HG02981 (cell line): ENCODE data around the gene CTNNB1.

Experiments
- ATAC-seq: cut with Tn5 transposase; IDR thresholded peaks from one replicate; pipeline ENCODE4 v1.9.1; 2021; ENCODE audit warnings: mild to moderate bottlenecking, moderate library complexity; ENCODE audit not compliant: unreplicated experiment

The CTNNB1 gene

GRCh38 chr3:41198950-41199865 is at the start of gene CTNNB1:
Gene CTNNB1, plus strand, starts transcription at chr3:41199505. Its CDS starts 24,564 bp downstream, at chr3:41224069.
- ATAC-seq, result peak; percentile 65

- ATAC-seq, result no peak
Measured at GRCh38 chr3:41155834-41156233, 43.5 kb upstream of the CTNNB1 start.

GRCh38 chr3:41158947-41159346 is 40.4 kb upstream of the CTNNB1 start:
- ATAC-seq, result no peak

DNA sequence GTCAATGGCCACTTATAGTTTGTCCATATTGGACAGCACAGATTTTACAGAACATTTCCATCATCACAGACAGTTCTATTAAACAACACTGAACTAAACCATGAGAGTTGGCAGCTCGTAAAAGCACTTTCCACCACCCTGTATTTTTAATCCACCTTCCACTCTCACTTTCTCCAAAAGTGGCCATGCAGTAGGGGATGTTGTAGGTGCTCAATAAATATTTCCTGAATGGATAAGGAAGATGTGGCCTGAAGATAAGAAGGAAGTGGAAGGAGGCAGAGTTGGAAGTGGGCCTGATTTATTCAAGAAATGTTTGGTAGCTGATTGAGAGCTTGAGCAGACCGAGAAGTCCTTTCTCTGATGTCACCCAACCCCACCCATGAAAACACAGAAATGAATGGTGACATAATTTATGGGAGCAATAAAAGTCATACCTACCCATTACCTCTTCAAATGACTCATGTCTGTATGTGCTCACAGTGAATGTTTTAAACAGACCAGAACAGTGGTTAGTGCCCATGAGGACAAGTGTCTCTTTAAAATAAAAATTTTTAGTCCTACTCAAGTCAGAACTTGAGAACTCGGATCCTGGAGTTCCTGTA is 39.6 kb upstream of the CTNNB1 start:
- no peak for ATAC-seq

DNA sequence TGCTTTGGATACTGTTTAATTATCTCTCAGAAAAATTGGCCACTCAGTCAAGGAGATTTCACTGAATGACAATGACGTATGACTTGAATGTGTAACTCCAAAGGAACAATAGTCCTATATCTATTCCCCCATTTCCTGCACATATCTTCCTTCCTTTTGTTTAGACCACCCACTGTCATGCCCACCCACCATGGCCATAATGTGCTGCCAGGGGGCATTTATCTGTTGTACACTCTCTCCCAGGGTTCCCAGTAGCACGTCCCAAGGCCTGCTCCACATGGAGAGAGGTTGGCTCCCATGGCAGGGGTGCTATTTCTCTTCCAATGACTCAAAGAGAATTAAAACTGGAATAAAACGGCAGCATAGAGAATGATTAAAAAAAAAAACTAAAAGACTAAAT is 36.8 kb upstream of the CTNNB1 start:
- no peak for ATAC-seq

DNA sequence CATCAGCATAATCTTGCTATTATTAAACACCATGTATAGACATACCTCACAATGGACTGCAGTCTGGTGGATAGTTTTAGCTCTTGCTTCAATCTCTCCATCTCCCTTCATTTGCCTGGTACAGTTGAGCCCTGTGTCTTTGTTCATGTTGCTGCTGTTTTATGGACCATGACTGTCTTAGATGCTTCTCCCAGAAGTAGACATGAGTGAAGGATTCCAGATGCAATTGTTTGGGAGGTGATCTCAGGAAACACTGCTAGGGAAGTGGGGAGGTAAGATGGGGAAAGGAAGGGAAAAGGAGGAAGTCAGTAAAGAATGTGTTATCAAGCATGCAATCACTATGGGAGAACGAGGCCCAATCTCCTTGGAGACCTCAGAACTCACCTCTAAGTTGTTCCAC is 36.3 kb upstream of the CTNNB1 start:
- no peak for ATAC-seq

DNA sequence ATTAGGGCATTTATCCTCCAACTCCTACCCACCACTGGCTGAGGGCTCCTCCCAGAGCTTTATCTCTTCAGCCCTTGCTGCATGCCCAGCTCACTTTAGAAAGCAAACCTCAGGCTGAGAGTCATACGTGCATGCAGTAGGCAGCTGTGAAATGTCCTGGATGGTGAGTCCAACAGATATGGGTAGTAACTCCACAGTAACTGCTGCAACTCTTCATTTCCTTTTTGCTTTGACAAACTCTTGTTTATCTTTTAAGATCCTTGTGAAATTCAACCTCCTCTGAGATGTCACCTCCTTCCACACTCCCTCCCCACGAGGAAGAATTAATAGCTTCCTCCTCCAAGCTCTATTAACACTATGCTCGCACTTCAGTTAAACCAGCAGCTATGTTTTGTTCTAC is 35.9 kb upstream of the CTNNB1 start:
- no peak for ATAC-seq

GRCh38 chr3:41164777-41165176 is 34.5 kb upstream of the CTNNB1 start:
- no peak for ATAC-seq

- no peak for ATAC-seq
Measured at GRCh38 chr3:41167722-41168497, 31.4 kb upstream of the CTNNB1 start.

- no peak for ATAC-seq
Measured at GRCh38 chr3:41169023-41169422, 30.3 kb upstream of the CTNNB1 start.

DNA sequence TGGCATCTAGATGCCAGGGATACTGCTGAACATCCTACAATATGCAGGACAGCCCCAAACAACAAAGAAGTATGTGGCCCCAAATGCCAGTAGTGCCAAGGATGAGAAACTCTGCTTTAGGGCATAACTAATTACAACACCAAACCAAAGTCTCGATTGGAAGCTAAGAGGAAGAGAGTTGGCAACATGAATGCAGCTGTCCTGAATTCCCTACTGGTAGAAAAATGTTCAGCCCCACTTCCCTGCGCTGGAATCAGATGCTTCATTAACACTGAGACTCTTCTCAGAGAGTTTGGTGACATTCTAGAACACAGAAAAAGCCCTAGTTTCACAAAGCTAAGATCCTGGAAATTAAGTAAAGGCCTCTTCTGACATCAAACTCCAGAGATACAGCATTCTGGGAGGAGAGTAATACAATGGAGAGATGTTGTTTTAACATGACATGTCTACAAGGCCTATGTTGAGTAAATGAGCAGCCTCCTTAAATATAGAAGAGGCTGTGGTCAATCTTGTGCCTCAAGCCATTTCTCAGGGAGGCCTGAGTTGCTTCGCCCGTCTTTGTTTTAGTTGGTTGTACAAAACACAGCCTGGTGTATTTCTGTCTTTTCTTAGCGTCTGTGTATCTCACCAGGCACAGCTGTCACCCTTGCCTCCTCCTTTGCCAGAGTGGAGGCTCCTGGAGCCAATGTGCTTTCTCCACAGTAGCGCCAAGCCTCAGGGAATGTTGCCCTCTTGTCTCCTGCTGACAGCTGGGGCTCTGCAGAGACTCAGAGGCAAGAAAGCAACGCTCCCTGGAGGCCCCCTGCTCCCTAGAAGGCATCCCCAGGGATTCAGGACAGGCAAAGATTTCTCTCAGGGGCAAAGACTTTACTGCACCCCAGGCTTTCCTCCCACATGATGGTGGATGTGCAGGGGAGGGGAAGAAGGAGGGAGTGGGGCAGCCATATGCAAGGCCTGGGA is 25.1 kb upstream of the CTNNB1 start:
- no peak for ATAC-seq

DNA sequence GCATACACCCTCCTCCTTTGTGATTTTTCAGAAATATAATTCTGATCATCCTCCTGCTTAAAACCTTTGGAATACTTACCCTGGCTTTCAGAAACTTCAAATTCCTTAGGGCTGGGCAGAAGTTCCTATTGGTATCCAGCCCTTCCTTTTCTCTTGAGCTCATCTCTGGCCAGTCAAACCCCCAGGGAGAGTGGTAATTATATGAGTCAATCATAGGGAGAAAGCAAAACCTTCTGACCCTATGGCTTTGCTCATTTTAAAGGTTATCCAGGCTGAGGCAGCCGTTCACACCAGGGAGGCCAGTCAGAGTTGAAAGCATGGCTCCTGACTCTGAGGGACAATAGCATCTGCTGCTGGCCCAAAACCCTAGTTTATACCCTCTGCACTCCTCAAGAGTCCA is 23.9 kb upstream of the CTNNB1 start:
- no peak for ATAC-seq

DNA sequence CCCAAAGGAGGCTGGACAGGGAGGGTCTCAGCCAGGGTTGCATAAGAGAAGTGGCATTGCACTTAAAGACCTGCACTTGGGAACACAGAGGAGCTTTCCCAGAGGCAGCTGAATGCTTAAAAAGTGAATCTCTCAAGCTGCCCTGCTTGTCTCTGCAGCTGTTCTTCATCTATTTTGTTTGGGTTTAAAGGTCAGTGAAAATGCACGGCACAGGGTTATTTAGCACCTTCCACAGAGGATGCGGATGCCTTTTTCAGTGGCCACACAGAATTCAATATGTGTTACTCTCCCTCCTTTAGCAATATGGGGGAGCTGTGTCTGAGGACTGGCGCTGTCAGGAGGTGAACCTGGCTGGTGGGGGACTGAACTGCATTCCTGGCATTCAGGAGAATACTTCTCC is 22.7 kb upstream of the CTNNB1 start:
- ATAC-seq, result no peak

- ATAC-seq, result no peak
Measured at GRCh38 chr3:41178576-41178975, 20.7 kb upstream of the CTNNB1 start.

GRCh38 chr3:41180396-41180795 is 18.9 kb upstream of the CTNNB1 start:
- no peak for ATAC-seq

DNA sequence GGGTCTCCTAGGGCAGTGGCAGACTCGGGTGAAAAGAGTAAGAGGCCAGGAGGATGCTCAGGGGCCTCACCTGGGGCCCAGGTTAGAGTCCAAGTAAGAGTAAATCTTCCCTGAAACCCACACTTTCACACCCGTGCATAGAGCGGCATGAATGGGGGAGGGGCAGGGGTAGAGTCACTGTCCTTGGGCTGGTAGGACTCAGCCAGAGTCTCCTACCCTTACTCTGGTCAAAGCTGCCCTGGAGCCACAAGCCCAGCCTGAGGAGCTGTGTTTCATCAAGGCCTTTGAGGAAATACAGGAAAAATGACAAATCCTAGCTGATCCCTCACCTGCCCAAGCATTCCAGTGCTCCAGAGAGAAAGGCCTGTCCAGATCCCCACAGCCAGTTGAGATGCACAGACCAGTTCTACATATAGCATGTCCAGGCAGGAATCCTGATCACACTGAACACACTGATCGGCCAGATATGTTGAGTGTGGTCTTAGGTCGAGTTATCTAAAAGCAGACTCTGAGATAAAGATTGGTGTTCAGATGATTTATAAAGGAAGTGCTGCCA is 16.7 kb upstream of the CTNNB1 start:
- ATAC-seq, result no peak

DNA sequence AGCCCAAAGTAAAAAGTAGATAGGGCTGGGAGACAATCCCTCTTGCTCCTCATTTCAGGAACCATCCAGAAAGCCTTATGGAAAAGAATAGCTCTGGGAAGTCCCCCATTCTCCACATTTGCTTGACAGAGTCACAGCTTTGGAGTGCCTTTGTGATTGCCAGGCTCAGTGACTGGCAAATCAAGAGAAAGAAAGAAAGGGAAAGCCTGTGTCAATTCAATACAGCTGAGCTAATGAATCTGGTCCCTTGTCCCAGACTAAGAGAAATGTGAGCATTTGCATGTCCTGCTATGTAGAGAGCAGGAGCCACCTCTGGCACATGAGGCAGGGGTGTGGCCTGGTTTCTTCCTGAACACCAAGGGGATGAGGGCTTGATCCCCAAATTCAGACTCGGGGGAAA is 14.9 kb upstream of the CTNNB1 start:
- ATAC-seq, result no peak

DNA sequence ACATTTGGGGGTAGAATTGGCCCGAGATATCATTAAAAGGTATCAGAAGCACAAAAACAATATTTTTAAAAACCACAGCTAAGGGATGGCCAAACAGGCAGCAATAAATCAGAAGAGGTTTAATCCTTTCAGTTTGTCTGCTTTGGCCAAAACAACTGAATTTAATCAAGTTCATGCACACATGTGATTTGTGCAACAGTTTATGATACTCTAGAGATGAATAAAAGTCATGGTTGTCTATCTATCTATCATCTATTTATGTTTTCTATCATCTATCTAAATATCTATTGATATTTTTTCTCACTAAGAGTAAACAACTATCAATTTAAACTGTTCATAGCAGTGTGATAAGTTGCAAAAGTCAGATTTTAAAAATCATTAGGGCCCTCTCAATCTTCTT is 13.0 kb upstream of the CTNNB1 start:
- no peak for ATAC-seq

- ATAC-seq, result no peak
Measured at GRCh38 chr3:41188306-41188705, 11.0 kb upstream of the CTNNB1 start.
